Panc1 (cell line): ENCODE results near the gene MTFR1L. TPM values are rescaled to one million over a fixed set of nuclear protein-coding genes. Genes with fewer than 3 reads are reported as not detected.

ENCODE experiments used
- ATAC-seq: fragments of 200-7000 bp; cut with Tn5 transposase; 2 replicates; pipeline ENCODE4 v1.9.1; 2020; ENCODE audit warnings: mild to moderate bottlenecking, moderate library complexity
- BruUV-seq: library from RNA; stranded (reverse); fragments of 400-500 nt; replicated peaks from 2 replicates; lab custom pipeline; 2021; lab: Mats Ljungman, UMichigan
- CTCF ChIA-PET: fragments of 300-600 bp; sonication (Branson Sonifier 250); formaldehyde crosslinking; loops from one replicate; lab custom pipeline; 2022; ENCODE audit warnings: antibody characterized with exemption; lab: Charles Lee
- POLR2A ChIA-PET: fragments of 300-600 bp; sonication (Branson Sonifier 250); formaldehyde crosslinking; loops from one replicate; lab custom pipeline; 2022; ENCODE audit warnings: antibody characterized with exemption; lab: Charles Lee
- DNase-seq: peaks from one replicate; pipeline ENCODE4 v3.0.0-alpha.2; 2010; ENCODE audit warnings: low read depth, low spot score
- H3K27ac ChIP-seq: 2 replicates; pipeline ENCODE4 v1.5.1; 2011; ENCODE audit warnings: mild to moderate bottlenecking, low read length, inconsistent platforms
- H3K27me3 ChIP-seq: fragments of 200-500 bp; sonication (Bioruptor generic); 2 replicates; pipeline ENCODE4 v1.6.0; 2014; ENCODE audit warnings: low read length, inconsistent platforms; ENCODE audit not compliant: control insufficient read depth, insufficient read depth
- H3K36me3 ChIP-seq: fragments of 200-500 bp; sonication (Bioruptor generic); 2 replicates; pipeline ENCODE4 v1.5.1; 2014; ENCODE audit warnings: inconsistent platforms, mild to moderate bottlenecking, low read length, moderate library complexity; ENCODE audit not compliant: control insufficient read depth, insufficient read depth
- H3K4me1 ChIP-seq: 2 replicates; pipeline ENCODE4 v1.5.1; 2011; ENCODE audit warnings: inconsistent platforms, mild to moderate bottlenecking, low read length, moderate library complexity; ENCODE audit not compliant: control insufficient read depth, insufficient read depth
- H3K4me3 ChIP-seq, 2 experiments: 2 replicates each; pipeline ENCODE4 v1.5.1; 2011 to 2012; ENCODE audit warnings: low read depth in 2 of 2, low read length in 2 of 2, mild to moderate bottlenecking in 2 of 2, inconsistent platforms in 1 of 2, moderate library complexity in 1 of 2
- H3K9me3 ChIP-seq: fragments of 200-500 bp; sonication (Bioruptor generic); 2 replicates; pipeline ENCODE4 v1.5.1; 2014; ENCODE audit warnings: low read depth, mild to moderate bottlenecking, inconsistent platforms, low read length, moderate library complexity; ENCODE audit not compliant: control insufficient read depth, insufficient read depth
- POLR2AphosphoS5 ChIP-seq: IDR thresholded peaks from 2 replicates; pipeline ENCODE4 v1.6.1; 2012; ENCODE audit warnings: mild to moderate bottlenecking, low read depth, low read length, moderate library complexity
- SIN3A ChIP-seq: IDR thresholded peaks from 2 replicates; pipeline ENCODE4 v1.6.1; 2012; ENCODE audit warnings: low read depth, mild to moderate bottlenecking, low read length, moderate library complexity, borderline replicate concordance; ENCODE audit not compliant: insufficient read depth
- TCF7L2 ChIP-seq: IDR thresholded peaks from 2 replicates; pipeline ENCODE4 v1.6.1; 2011; ENCODE audit warnings: mild to moderate bottlenecking, low read depth, low read length, inconsistent platforms
- in situ Hi-C: cut with HindIII; loops from 2 replicates; pipeline ENCODE4 v1.10.0; 2016; ENCODE audit warnings: low sequenced_read_pairs, low pct_unique_long_range_greater_than_20kb
- intact Hi-C: fragments of 100-400 bp; cut with micrococcal nuclease; formaldehyde crosslinking; loops from one replicate; pipeline ENCODE4 v1.10.0; 2022; ENCODE audit not compliant: unreplicated experiment
- total RNA-seq: library from RNA; stranded (reverse); gene quantifications from one replicate; pipeline ENCODE4 v1.2.1, GENCODE V29; 2021; ENCODE audit not compliant: unreplicated experiment
- TF ChIP-seq, protein P1 (sequence below), 2 experiments: IDR thresholded peaks; 2 replicates each; pipeline ENCODE4 v1.6.1; 2011 to 2012; ENCODE audit warnings: low read depth in 2 of 2, control low read depth in 1 of 2, low read length in 1 of 2, mild to moderate bottlenecking in 1 of 2, moderate library complexity in 1 of 2; ENCODE audit not compliant: insufficient read depth in 1 of 2
- TF ChIP-seq, protein P2 (sequence below): fragments of 450-650 bp; IDR thresholded peaks from 2 replicates; pipeline ENCODE4 v1.5.1; 2017; ENCODE audit warnings: mild to moderate bottlenecking

Gene MTFR1L
- total RNA-seq, 1 experiment from 2014 or later: 68.5 TPM

DNA sequence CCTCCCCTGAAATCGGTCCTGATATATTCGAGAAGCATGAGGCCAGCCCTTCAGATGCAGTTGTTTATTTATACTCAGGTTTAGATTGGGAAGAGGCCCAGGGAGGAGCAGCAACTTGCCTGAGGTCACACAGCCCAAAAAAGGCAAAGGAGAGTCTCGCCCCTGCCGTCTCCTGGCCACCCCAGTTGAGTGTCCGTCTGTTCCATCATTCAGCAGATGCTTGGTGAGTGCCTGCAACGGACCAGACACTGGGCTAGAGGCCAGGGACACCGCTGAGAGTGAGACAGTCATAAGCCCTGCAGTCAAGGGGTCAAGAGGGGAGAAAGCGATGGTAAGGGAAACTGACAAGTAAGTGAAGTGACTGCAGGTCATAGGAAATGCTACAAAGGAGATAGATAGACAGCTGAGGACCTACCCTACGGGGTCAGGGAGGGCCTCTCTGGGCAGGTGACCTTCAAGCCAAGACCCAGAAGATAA lies 35.1 kb upstream of the MTFR1L start:
- no peaks in the 10 kb centered on the region for H3K36me3 ChIP-seq
- intact Hi-C loops (no loop called here), in situ Hi-C loops (no loop called here)
- H3K4me3 ChIP-seq: no peak overlapping the region
- H3K27me3 ChIP-seq: no peaks in the 10 kb centered on the region
- TF ChIP-seq, protein P1, sequence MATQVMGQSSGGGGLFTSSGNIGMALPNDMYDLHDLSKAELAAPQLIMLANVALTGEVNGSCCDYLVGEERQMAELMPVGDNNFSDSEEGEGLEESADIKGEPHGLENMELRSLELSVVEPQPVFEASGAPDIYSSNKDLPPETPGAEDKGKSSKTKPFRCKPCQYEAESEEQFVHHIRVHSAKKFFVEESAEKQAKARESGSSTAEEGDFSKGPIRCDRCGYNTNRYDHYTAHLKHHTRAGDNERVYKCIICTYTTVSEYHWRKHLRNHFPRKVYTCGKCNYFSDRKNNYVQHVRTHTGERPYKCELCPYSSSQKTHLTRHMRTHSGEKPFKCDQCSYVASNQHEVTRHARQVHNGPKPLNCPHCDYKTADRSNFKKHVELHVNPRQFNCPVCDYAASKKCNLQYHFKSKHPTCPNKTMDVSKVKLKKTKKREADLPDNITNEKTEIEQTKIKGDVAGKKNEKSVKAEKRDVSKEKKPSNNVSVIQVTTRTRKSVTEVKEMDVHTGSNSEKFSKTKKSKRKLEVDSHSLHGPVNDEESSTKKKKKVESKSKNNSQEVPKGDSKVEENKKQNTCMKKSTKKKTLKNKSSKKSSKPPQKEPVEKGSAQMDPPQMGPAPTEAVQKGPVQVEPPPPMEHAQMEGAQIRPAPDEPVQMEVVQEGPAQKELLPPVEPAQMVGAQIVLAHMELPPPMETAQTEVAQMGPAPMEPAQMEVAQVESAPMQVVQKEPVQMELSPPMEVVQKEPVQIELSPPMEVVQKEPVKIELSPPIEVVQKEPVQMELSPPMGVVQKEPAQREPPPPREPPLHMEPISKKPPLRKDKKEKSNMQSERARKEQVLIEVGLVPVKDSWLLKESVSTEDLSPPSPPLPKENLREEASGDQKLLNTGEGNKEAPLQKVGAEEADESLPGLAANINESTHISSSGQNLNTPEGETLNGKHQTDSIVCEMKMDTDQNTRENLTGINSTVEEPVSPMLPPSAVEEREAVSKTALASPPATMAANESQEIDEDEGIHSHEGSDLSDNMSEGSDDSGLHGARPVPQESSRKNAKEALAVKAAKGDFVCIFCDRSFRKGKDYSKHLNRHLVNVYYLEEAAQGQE (IDR thresholded peaks at IDR 0.05; ENCODE audit: insufficient read depth in 1 of 2, low read depth in 2 of 2, low read length in 1 of 2): no peak
- TF ChIP-seq SIN3A (no peak), POLR2AphosphoS5 (no peak), TCF7L2 (no peak)
- TF ChIP-seq, protein P2, sequence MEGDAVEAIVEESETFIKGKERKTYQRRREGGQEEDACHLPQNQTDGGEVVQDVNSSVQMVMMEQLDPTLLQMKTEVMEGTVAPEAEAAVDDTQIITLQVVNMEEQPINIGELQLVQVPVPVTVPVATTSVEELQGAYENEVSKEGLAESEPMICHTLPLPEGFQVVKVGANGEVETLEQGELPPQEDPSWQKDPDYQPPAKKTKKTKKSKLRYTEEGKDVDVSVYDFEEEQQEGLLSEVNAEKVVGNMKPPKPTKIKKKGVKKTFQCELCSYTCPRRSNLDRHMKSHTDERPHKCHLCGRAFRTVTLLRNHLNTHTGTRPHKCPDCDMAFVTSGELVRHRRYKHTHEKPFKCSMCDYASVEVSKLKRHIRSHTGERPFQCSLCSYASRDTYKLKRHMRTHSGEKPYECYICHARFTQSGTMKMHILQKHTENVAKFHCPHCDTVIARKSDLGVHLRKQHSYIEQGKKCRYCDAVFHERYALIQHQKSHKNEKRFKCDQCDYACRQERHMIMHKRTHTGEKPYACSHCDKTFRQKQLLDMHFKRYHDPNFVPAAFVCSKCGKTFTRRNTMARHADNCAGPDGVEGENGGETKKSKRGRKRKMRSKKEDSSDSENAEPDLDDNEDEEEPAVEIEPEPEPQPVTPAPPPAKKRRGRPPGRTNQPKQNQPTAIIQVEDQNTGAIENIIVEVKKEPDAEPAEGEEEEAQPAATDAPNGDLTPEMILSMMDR: no peak
- ChIA-PET POLR2A (no interaction called here), CTCF (no interaction called here)
- H3K9me3 ChIP-seq: no peaks in the 10 kb centered on the region
- no peak for ATAC-seq
- no peak overlapping the region for H3K27ac ChIP-seq
- no TSS peak for BruUV-seq
- no peaks in the 10 kb centered on the region for H3K4me1 ChIP-seq
- no peak for DNase-seq

- intact Hi-C loops (no loop called here), in situ Hi-C loops (no loop called here)
- ChIA-PET CTCF (no interaction called here), POLR2A (no interaction called here)
- Histone ChIP-seq H3K4me3 (no peak overlapping the region), H3K27me3 (no peaks in the 10 kb centered on the region), H3K9me3 (no peaks in the 10 kb centered on the region), H3K4me1 (no peaks in the 10 kb centered on the region), H3K27ac (no peak overlapping the region), H3K36me3 (no peaks in the 10 kb centered on the region)
- ATAC-seq (no peak), DNase-seq (no peak)
- TF ChIP-seq SIN3A (no peak), POLR2AphosphoS5 (no peak), TCF7L2 (no peak)
- TF ChIP-seq, protein P1 (IDR thresholded peaks at IDR 0.05; ENCODE audit: insufficient read depth in 1 of 2, low read depth in 2 of 2, low read length in 1 of 2): no peak
- TF ChIP-seq, protein P2: no peak
- BruUV-seq: no TSS peak
Measured at GRCh38 chr1:25785333-25786067, 34.3 kb upstream of the MTFR1L start.
